SW480 (cell line): ENCODE results near the gene TMEM245.
"Not testable (repeated sequence)": the region's sequence is repeated elsewhere in the genome, so short reads cannot be mapped to it uniquely, and the experiment has no call there.

Source experiments
- DNase-seq: peaks from one replicate; pipeline ENCODE4 v3.0.0-alpha.2; 2016; ENCODE audit warnings: low spot score

TMEM245 gene

GRCh38 chr9:109132567-109133021, 12.8 kb upstream of the TMEM245 start:
- DNase-seq = no peak

DNA sequence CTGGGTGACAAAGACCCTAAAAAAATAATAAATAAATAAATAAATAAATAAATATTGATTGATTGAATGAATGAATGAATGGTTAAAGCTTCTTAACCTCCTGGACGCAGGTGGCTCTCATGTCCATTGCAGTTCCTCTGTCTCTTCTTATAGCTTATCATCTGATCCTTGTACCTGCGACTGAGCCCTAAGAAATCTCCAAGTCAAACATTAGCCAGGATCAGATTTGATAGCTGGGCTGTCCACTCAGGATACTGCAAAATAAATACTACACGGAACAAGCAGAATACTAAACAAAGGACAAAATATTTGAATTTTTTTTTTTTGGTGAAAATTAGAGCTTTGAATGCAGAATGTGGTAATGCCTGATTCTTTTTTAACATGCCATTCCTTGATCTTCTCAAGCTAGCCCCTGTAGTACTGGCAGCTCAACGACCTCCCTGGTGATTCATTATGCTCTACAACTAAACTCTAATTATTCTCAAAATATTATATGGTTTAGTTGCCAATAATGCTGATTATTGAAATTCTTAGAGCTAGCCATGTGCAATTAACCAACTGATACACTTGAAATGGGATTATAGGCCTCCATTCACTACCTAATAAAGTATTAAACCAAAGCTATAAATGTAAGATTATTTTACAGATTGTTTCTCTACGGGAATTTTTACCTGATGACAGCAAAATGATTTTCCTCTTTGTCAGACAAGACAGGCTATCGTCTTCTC, 9.9 kb upstream of the TMEM245 start:
- DNase-seq = no peak

DNA sequence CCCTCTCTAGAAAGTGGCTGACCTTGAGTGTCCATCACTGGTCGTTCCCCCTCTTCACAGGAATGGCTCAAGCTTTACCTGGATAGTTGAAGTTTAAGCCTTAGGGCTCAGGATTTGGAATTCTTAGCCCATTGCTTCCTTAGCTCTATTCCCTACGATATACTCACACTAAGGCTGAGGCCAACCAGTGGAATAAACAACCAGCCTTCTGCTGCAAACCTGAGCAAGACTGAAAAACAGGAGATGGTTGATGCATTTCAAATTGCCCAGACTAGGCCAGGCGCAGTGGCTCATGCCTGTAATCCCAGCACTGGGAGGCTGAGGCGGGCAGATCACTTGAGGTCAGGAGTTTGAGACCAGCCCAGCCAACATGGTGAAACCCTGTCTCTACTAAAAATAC, 6.9 kb upstream of the TMEM245 start:
- DNase-seq = not testable (repeated sequence)

DNA sequence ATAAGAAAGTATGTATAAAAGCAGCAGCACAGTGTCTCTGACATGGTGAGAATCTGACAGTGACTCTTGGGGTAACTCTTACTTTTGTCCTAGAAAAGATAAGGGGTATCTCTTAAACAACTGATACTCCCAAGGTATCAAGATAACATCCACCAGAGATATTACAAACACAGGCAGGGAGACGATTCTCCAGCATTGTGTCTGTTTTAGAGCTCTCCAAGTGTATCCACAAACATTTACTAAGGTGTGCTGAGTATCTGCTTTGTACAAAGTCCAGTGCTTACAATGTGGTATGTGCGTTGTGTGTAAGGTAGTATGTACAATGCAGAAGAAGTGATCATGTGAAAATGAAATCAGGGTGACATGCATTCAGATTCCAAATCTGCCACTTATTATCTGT, 4.4 kb upstream of the TMEM245 start:
- DNase-seq = no peak

- no peak for DNase-seq
Observed at GRCh38 chr9:109122726-109123621, 3.2 kb upstream of the TMEM245 start.

- no peak for DNase-seq
Observed at GRCh38 chr9:109121232-109121796, 1.6 kb upstream of the TMEM245 start.

- no peak for DNase-seq
Observed at GRCh38 chr9:109120204-109120789, 550 bp upstream of the TMEM245 start.

- peak; percentile 21 for DNase-seq
Observed at GRCh38 chr9:109118808-109119438, 824 bp downstream of the TMEM245 start.

GRCh38 chr9:109117856-109118807, 1.6 kb downstream of the TMEM245 start:
- DNase-seq = peak; percentile 74

DNA sequence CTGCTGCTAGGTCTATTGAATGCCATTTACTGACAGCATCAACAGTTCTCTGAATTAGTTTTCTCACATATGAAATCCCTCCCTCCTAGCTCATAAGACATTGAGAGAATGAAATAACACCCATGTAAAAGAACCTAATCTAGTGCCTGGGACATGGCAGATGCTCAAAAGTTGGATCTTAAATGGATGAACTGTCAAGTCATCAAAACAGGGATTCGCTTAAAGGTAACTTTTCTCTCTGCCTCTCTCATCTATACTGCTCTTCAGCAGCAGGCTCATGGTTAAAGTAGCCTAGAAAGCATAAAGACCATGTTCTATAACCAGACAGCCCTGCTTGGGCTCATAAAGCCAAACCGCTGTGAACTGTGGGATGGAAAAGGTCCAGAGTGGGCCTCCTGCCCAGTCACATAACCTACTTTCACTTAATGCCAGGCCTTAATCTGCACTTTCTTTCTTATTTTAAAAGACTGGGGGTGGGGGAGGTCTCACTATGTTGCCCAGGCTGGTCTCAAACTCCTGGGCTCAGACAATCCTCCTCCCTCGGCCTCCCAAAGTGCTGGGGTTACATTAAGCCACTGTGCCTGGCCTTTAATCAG, 3.7 kb downstream of the TMEM245 start:
- no peak for DNase-seq

- DNase-seq = no peak
Observed at GRCh38 chr9:109114670-109115069, 5.1 kb downstream of the TMEM245 start.

DNA sequence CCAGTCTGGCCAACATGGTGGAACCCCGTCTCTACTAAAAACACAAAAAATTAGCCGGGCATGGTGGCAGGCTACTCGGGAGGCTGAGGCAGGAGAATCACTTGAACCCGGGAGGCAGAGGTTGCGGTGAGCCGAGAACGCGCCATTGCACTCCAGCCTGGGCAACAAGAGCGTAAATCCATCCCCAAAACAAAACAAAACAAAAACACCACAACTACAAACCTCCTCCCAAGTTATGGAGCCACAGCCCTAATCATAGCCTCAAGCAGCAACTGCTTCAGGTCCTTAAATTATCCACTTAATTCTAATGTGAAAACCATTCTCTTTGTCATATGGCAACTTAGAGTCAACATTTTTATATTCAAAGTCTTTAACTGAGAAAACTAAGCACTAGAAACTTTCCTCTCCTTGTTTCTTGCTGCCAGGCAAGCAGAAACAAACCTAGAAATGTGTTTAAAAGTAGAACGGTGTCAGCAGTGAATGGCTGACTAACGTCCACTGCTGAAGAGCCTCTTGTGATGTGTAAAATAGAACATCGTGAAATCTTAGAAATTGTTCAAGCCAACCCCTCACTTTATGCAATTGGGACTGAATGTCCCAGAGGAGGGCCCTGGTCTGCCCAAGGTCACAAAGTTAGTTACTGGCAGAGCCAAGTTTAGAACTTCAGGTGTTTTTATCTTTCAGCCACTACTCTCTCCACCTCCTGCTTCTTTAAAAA, 5.7 kb downstream of the TMEM245 start:
- DNase-seq = no peak

GRCh38 chr9:109113254-109113653, 6.5 kb downstream of the TMEM245 start:
- DNase-seq = no peak

DNA sequence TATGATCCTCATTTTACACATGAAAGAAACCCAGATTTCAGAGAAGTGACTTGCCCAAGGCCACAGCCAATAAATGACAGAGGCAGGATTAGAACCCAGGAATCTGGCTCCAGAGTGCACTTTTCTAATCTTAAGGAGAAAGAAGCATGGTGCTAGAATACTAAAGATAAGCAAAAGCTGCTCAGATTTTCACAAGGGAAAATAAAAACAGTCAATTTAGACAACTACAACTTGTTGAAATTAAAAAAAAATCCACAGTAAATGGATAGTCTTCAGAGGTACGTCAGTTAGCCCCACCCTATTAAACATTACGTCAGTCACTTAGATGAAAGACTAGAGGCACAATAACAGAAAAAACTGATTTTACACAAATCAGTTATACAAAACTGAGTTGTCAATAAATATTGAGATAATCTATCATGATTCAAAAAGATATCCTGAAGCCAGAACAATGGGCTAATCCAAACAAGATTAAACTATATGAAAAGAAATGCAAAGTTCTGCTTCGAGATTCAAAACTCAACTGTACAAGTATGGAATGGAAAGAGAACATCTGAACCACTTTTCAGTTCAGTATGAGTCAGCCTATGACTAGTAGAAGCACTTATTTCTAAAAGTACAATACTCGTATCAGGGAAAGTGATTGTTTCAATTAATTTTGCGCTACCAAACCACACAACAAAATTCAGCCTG, 9.3 kb downstream of the TMEM245 start:
- DNase-seq = no peak

DNA sequence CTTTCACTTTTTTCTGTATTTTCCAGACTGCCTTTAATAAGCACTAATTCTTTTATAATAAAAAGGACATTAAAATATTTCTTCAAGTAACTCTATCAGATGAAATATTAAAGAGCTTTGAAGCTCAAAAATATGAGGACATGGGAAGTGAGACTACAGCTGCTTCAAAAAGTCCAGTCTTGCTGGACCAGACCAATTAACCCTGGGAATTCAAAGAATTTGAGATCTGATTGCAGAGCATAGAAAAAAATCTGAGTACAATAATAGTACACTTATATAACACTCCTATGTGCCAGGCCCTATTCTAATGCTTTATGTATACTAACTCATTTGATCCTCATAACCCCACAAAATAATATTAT, 9.8 kb downstream of the TMEM245 start:
- DNase-seq = no peak

- no peak for DNase-seq
Observed at GRCh38 chr9:109108318-109108717, 11.4 kb downstream of the TMEM245 start.

DNA sequence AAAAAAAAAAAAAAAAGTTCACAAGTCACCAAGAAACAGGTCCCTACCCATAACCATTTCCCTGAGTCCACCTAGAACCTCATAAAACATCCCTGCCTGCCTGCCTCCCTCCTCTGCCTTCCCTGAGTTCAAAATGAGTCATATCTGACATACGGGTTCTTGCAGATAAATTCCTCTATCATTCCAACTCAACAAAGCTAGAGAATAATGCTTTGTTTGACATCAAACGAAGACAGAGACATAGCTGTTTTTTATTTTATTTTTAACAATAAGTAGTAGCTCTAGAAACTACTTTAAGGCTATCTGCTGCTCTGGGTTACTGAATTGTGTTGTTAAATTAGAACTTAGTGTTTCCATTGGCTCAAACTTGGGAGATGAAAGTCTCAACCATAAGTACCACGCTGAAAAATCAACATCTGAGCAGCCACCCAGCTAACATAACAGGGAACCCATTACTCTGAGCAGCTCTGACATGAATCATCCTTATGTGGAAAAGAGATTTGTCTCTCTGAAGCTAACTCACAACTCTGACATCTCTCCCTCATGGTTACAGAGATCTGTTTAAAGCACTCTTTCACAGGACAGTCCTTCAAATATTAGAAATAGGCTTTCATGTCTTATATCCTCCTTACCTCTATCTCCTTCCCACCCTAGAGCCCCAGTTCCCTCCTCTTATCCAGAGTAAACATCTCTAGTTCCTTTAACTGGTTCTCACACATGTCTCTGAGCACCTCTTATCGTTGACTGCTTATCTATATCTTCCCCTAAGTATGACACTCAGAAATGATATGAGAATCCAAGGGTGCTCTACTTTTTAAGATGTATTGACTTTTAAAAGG, 12.1 kb downstream of the TMEM245 start:
- peak; percentile 34 for DNase-seq

- DNase-seq = no peak
Observed at GRCh38 chr9:109101810-109102209, 17.9 kb downstream of the TMEM245 start.
